HG02678 (cell line): ENCODE results near the gene DGKB.

Source experiments
- ATAC-seq: cut with Tn5 transposase; IDR thresholded peaks from one replicate; pipeline ENCODE4 v1.9.1; 2021; ENCODE audit warnings: mild to moderate bottlenecking, moderate library complexity; ENCODE audit not compliant: unreplicated experiment

DGKB gene

GRCh38 chr7:14902589-14903067 lies at the start of gene DGKB:
Gene DGKB, minus strand, starts transcription at chr7:14902751.
- ATAC-seq: no peak

DNA sequence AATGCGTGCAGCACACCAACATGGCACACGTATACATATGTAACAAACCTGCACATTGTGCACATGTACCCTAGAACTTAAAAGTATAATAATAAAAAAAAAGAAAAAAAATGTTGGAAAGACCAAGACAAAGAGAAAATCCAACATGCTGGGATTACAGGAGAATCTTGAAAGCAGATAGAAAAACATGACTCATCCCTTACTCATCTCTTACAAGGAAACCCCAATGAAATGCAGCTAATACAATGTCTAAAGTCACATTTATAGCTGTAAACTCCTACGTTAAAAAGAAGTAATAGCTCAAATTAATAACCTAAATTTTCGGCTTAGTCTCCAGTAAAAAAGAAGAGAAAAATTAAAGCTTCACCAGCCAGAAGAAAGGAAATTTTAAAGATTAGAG lies 47.5 kb upstream of the DGKB start:
- no peak for ATAC-seq

- ATAC-seq: no peak
Observed at GRCh38 chr7:14938181-14938580, 35.6 kb upstream of the DGKB start.

DNA sequence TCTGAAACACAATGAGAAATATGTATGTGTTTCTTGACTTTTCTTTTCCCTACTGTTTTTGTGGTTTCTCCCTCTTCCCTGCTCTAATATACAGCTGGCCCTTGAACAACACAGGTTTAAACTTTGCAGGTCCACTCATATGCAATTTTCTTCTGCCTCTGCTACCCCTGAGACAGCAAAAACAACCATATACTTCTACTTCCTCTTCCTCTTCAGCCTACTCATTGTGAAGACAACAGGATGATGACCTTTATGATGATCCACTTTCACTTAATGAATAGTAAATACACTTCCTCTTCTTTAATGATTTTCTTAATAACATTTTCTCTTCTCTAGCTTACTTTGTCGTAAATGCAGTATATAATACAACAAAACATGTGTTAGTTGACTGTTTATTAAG lies 35.0 kb upstream of the DGKB start:
- no peak for ATAC-seq

DNA sequence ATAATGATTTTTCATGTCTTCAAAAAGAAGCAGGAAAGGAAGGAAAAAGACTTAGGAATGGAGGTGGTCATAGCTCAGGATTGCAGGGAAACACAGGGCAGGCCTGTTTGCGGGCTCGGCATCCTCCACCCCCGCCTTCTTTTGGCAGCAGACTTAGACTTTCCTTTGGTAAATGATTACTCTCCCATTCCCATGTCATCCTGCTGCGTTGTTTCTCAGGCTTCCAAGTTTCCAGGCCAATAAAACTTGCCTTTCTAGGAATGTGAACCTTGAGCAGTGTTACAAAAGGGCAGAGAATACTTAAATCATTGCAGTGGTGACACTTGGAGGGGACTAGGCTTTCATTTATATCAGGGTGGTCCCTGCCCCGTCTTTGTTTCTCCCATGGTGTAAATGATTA lies 34.0 kb upstream of the DGKB start:
- ATAC-seq: no peak

- ATAC-seq: no peak
Observed at GRCh38 chr7:14934839-14935238, 32.3 kb upstream of the DGKB start.

GRCh38 chr7:14931511-14932215 lies 29.1 kb upstream of the DGKB start:
- no peak for ATAC-seq

GRCh38 chr7:14924398-14924797 lies 21.8 kb upstream of the DGKB start:
- no peak for ATAC-seq

GRCh38 chr7:14911077-14911476 lies 8.5 kb upstream of the DGKB start:
- no peak for ATAC-seq

GRCh38 chr7:14908697-14909096 lies 6.1 kb upstream of the DGKB start:
- no peak for ATAC-seq

- ATAC-seq: no peak
Observed at GRCh38 chr7:14905764-14906163, 3.2 kb upstream of the DGKB start.

GRCh38 chr7:14900051-14900450 lies 2.5 kb downstream of the DGKB start:
- no peak for ATAC-seq

DNA sequence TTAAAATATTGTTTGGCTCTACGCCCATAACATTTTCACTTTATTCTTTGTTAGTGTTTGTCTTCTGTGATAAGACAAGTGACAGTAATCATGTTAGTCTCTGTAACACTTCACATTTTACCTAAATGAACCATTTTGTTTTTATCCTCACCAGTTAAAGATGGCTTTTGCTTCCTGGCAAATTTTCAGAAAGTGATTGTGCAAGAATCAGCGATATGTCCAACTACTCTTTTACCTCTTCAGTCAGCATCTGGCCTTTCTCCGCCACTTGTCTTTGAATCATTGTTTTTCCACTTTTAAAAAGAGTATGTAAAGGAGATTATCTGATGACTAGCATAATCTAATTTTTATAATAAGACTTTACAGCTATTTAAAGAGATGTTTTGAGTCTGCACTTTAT lies 3.5 kb downstream of the DGKB start:
- no peak for ATAC-seq

DNA sequence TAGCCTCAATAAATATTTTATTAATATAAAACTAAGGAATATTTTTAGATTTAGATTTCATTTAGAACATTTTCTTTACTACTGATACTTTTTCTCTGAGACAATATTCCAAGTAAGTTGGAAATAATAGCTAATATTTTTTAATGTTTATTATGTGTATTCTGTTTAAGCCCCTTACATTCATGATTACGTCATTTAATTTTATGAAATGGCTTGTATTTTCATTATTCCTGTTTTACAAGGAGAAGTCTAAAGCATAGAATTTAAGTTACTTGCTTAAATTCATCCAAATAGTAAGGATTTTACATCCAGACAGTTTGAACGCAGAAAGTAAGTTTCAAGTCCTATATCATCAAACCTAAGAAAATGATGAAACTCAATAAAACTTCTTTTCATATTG lies 6.1 kb downstream of the DGKB start:
- no peak for ATAC-seq

GRCh38 chr7:14894826-14895225 lies 7.7 kb downstream of the DGKB start:
- no peak for ATAC-seq

GRCh38 chr7:14892961-14893360 lies 9.6 kb downstream of the DGKB start:
- ATAC-seq: no peak

DNA sequence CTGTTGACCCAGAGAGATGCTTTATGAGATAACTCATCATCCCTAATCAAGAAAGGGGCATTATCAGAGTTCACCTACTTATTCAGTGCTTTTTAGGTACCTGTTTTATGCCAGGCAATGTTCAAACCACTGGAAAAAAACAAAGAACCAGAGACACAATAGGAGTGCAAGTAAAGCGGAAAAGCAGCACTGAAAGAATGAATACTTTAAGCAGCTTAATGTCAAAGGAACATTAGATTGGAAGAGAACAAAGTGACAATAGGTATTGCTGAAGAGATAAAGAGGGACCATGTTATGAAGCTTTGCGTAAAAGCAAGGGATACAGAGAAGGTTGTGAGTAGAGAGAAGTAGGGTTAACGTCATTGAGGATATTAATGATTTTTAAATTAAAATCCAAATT lies 11.3 kb downstream of the DGKB start:
- no peak for ATAC-seq

GRCh38 chr7:14888962-14889361 lies 13.6 kb downstream of the DGKB start:
- ATAC-seq: no peak

DNA sequence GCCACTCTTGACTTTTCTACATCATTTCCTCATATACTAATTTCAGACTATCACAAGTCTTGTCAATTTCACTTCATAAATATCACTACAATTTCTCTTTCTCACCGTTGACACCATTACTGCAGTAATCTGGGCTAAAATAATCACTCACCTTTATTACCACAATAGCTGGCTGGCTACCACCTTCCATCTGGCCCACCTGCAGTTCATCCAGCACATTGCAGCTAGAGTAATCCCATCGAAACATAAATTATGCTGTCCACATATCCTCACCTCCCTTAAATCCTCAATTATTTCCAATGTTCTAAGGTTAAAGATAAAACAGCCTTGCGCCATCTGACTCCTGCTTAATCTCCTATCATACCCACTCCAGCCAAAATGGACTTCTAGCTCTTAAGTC lies 16.0 kb downstream of the DGKB start:
- no peak for ATAC-seq

DNA sequence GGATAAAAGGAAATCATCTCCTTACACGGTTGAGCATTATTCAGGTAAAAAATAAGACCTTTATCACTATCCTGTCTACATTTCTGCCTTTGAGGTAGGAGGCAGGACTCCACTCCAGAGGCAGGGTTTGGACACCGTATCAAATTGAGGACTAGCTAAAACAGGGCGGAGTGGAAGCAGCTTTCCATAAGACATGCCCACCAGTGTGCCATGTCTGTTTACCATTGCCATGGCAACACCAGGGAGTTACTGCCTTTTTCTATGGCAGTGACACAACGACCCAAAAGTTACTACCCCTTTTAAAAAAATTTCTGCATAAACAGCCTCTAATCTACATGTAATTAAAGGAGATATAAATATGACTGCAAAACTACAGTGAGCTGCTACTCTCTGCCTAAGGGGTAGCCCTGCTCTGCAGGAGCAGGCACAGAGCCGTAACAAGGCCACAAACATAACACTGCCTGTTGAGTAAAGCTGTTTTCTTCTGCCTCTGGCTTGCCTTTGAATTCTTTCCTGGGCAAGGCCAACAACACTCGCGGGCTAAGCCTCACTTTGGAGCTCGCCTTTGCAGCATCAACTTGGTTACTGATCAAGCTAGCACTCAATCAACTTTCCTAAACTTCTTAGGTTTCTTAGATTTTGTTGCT lies 26.5 kb downstream of the DGKB start:
- no peak for ATAC-seq

GRCh38 chr7:14871880-14872279 lies 30.7 kb downstream of the DGKB start:
- ATAC-seq: no peak

DNA sequence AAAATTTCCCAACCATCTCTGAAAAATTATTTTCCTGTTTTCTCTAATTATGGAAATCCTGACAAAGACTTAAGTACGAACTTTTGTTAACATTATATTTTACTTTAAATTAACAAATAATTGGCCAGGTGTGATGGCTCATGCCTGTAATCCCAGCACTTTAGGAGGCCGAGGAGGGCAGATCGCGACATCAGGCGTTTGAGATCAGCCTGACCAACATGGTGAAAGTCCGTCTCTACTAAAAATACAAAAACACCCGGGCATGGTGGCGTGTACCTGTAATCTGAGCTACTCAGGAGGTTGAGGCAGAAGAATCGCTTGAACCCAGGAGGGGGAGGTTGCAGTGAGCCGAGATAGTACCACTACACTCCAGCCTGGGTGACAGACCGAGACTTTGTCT lies 32.2 kb downstream of the DGKB start:
- ATAC-seq: no peak

- ATAC-seq: no peak
Observed at GRCh38 chr7:14868937-14869336, 33.6 kb downstream of the DGKB start.
